GM19043 (cell line): Measurements from ENCODE around the gene ARL2BP.
"Not testable (repeated sequence)": the region's sequence is repeated elsewhere in the genome, so short reads cannot be mapped to it uniquely, and the experiment has no call there.

Source experiments
- ATAC-seq: cut with Tn5 transposase; IDR thresholded peaks from one replicate; pipeline ENCODE4 v1.9.1; 2021; ENCODE audit warnings: low read depth; ENCODE audit not compliant: unreplicated experiment

The ARL2BP gene

GRCh38 chr16:57262841-57263540 lies 17.9 kb downstream of the ARL2BP start:
- no peak for ATAC-seq

- no peak for ATAC-seq
These were observed 18.7 kb downstream of the ARL2BP start for GRCh38 chr16:57263541-57264351.

GRCh38 chr16:57264381-57264780 lies 19.3 kb downstream of the ARL2BP start:
- ATAC-seq: no peak

GRCh38 chr16:57264950-57265371 lies 19.9 kb downstream of the ARL2BP start:
- no peak for ATAC-seq

GRCh38 chr16:57265850-57266530 lies 20.9 kb downstream of the ARL2BP start:
- no peak for ATAC-seq

GRCh38 chr16:57266531-57267260 lies 21.6 kb downstream of the ARL2BP start:
- ATAC-seq: no peak

GRCh38 chr16:57267343-57267742 lies 22.3 kb downstream of the ARL2BP start:
- not testable (repeated sequence) for ATAC-seq

GRCh38 chr16:57268804-57269800 lies 24.0 kb downstream of the ARL2BP start:
- ATAC-seq: no peak

GRCh38 chr16:57270221-57271062 lies 25.4 kb downstream of the ARL2BP start:
- no peak for ATAC-seq

GRCh38 chr16:57271063-57271345 lies 25.9 kb downstream of the ARL2BP start:
- ATAC-seq: no peak

GRCh38 chr16:57271867-57272495 lies 26.9 kb downstream of the ARL2BP start:
- no peak for ATAC-seq

GRCh38 chr16:57273359-57273758 lies 28.3 kb downstream of the ARL2BP start:
- no peak for ATAC-seq

GRCh38 chr16:57273826-57274225 lies 28.8 kb downstream of the ARL2BP start:
- no peak for ATAC-seq

- not testable (repeated sequence) for ATAC-seq
These were observed 30.9 kb downstream of the ARL2BP start for GRCh38 chr16:57275946-57276345.

GRCh38 chr16:57276596-57276995 lies 31.5 kb downstream of the ARL2BP start:
- no peak for ATAC-seq

GRCh38 chr16:57277586-57277985 lies 32.5 kb downstream of the ARL2BP start:
- ATAC-seq: no peak

GRCh38 chr16:57278494-57278893 lies 33.4 kb downstream of the ARL2BP start:
- ATAC-seq: no peak
